MM.1S (cell line): ENCODE results near the gene RMDN3.

Source experiments
- EZH2 ChIP-seq: fragments of 300-600 bp; sonication (generic); optimal IDR thresholded peaks from 2 replicates; pipeline ENCODE3; 2017; ENCODE audit warnings: low read depth, mild to moderate bottlenecking, antibody characterized with exemption, low read length, mixed read lengths
- EZH2phosphoT487 ChIP-seq: fragments of 300-600 bp; sonication (generic); IDR thresholded peaks from 2 replicates; pipeline ENCODE4 v1.6.1; 2018; ENCODE audit warnings: antibody characterized with exemption, low read length
- TF ChIP-seq, protein P1 (sequence below): fragments of 300-600 bp; sonication (generic); IDR thresholded peaks from 2 replicates; pipeline ENCODE4 v1.5.1; 2016; ENCODE audit warnings: antibody characterized with exemption, low read length, mixed read lengths

DNA sequence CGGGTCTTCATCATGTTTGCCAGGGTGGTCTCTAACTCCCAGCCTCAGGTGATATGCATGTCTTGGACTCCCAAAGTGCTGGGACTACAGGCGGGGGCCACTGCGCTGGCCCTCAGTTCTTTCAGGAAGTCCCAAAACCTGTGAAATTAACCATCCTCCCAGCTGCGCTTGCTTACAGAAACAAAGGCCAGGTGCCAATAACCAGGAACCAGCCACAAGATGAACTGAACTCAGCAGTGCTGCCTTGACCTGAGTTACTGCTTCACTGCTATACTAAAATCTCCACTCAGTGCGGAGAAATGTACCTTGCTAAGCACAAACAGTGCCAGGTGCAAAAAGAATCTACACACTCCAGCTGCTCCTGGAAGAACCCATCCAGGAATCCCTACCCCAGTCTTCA is 4.9 kb upstream of the RMDN3 start:
- TF ChIP-seq EZH2 = no peak
- TF ChIP-seq, protein P1, sequence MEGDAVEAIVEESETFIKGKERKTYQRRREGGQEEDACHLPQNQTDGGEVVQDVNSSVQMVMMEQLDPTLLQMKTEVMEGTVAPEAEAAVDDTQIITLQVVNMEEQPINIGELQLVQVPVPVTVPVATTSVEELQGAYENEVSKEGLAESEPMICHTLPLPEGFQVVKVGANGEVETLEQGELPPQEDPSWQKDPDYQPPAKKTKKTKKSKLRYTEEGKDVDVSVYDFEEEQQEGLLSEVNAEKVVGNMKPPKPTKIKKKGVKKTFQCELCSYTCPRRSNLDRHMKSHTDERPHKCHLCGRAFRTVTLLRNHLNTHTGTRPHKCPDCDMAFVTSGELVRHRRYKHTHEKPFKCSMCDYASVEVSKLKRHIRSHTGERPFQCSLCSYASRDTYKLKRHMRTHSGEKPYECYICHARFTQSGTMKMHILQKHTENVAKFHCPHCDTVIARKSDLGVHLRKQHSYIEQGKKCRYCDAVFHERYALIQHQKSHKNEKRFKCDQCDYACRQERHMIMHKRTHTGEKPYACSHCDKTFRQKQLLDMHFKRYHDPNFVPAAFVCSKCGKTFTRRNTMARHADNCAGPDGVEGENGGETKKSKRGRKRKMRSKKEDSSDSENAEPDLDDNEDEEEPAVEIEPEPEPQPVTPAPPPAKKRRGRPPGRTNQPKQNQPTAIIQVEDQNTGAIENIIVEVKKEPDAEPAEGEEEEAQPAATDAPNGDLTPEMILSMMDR = no peak
- TF ChIP-seq EZH2phosphoT487 = no peak
